Retinal pigment epithelial cell (primary cell): ENCODE results near the gene RPGR.

Experiments
- DNase-seq: peaks from one replicate; pipeline ENCODE4 v3.0.0-alpha.2; 2010; ENCODE audit warnings: low read depth
- H3K4me3 ChIP-seq: 2 replicates; pipeline ENCODE4 v1.5.1; 2011; ENCODE audit warnings: mild to moderate bottlenecking, low read length, control low read depth, moderate library complexity
- TF ChIP-seq, protein P1 (sequence below): conservative IDR thresholded peaks from 2 replicates; pipeline ENCODE4 v1.5.1; 2011; ENCODE audit warnings: low read depth, low read length, control low read depth, inconsistent platforms

Gene RPGR

DNA sequence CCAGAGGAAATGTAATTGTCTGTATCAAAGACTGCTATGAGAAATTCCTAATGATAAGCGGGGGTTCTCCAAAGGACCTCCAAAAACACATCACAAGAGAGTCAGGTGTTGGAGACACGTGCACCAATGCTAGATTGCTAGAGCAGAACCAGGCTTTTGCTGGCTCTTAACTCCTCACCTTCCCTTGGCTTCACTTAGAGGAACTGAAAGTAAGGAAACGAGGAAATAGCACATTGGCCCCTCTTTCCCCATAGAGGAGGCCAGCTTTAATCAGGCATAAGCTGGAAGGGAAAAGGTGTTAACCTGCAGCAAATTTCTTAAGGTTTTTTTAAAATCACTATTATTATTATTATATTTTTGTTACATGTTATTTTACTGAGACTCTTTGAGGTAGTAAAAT lies 38.6 kb upstream of the RPGR start:
- TF ChIP-seq, protein P1, sequence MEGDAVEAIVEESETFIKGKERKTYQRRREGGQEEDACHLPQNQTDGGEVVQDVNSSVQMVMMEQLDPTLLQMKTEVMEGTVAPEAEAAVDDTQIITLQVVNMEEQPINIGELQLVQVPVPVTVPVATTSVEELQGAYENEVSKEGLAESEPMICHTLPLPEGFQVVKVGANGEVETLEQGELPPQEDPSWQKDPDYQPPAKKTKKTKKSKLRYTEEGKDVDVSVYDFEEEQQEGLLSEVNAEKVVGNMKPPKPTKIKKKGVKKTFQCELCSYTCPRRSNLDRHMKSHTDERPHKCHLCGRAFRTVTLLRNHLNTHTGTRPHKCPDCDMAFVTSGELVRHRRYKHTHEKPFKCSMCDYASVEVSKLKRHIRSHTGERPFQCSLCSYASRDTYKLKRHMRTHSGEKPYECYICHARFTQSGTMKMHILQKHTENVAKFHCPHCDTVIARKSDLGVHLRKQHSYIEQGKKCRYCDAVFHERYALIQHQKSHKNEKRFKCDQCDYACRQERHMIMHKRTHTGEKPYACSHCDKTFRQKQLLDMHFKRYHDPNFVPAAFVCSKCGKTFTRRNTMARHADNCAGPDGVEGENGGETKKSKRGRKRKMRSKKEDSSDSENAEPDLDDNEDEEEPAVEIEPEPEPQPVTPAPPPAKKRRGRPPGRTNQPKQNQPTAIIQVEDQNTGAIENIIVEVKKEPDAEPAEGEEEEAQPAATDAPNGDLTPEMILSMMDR: no peak
- H3K4me3 ChIP-seq: no peak overlapping the region
- DNase-seq: no peak

DNA sequence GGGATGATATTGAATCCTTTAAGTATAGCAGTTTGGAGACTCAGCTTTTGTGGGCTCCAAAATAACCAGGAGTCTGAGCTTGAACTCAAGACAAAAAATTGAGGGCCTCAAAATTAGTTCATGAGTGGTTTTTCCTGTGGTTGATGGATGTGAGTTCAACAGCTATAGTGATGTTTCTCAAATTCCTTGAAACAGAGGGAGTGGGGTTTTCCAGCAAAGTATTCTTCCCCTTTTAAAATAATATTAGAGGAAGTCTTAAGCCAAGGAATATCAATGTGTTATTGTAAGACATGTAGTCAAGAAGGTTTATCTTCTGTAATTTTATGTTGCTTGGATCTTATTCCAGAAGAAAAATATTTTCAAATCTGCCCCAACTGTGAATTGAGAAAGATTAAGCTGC lies 35.7 kb upstream of the RPGR start:
- TF ChIP-seq, protein P1: no peak
- DNase-seq: no peak
- no peak overlapping the region for H3K4me3 ChIP-seq

DNA sequence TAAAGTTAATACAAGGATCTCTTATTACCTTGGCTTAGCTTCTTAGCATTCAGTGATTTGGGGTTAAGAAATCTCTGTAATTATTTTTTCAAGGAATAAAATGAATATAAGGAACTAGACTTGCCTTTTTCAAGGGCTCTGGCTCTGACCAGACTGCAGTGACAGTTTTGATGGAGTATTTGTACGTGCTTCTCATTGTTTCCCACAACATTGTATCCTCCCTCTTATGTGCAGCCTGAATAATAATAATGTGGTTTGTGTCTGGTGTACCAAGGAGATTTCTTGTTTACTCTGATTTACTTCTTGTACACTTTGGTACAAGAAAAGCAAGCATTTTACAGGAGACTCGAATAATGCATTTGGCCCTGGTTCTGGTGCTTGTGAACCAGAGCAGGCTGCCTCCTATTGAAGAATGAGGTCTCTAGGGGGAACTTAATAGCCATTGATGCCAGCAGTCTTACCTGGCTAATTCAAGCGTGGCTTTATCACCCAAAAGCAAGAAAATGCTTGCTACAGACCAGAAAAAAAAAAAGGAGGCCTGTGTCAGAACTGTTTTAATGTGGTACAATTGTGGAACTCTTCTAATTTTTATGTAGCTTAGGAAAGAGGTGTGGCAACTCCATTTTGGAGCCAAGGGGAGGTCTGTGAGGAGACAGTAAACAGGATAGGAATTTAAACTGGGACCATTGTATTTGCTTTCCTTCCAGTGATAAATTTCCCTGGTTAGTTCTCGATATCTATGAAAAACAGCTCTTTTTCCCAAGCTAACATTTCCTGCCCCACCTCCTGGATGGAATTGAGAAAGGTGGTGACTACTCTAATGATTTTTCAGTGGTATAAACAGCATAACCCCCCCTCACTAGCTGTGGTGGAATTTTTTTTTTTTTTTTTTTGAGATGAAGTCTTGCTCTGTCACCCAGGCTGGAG lies 30.7 kb upstream of the RPGR start:
- TF ChIP-seq, protein P1: no peak
- no peak overlapping the region for H3K4me3 ChIP-seq
- DNase-seq: no peak

DNA sequence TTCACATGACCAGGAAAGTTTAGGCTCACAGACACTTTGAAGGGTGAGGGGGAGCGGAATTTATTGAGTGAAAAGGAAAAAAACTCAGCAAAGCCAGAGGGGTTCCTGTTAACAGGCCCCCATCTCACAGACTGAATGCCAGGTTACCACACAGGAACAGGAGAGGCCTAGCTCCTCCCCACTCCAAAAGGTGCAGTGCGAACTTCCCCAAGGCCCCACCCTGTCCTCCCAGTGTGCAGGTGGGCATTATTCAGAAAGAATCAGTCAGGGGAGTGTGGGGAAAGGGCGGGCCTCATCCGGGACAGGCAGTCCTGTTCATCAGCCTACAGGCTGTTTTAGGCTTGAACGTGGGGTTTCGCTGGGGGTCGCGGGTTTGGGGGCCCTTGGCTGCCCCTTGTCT lies 29.1 kb upstream of the RPGR start:
- DNase-seq: no peak
- H3K4me3 ChIP-seq: no peak overlapping the region
- TF ChIP-seq, protein P1: no peak

DNA sequence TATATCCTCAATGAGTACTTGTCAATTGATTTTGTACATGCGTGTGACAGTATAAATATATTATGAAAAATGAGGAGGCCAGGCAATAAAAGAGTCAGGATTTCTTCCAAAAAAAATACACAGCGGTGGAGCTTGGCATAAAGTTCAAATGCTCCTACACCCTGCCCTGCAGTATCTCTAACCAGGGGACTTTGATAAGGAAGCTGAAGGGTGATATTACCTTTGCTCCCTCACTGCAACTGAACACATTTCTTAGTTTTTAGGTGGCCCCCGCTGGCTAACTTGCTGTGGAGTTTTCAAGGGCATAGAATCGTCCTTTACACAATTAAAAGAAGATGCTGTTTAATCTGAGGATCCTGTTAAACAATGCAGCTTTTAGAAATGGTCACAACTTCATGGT lies 25.1 kb upstream of the RPGR start, which contains the start of gene OTC:
Gene OTC (plus strand): TSS at position 243 of the 400 bp plus-strand sequence. CDS start 93 bp downstream, at position 336.
- TF ChIP-seq, protein P1: no peak

DNA sequence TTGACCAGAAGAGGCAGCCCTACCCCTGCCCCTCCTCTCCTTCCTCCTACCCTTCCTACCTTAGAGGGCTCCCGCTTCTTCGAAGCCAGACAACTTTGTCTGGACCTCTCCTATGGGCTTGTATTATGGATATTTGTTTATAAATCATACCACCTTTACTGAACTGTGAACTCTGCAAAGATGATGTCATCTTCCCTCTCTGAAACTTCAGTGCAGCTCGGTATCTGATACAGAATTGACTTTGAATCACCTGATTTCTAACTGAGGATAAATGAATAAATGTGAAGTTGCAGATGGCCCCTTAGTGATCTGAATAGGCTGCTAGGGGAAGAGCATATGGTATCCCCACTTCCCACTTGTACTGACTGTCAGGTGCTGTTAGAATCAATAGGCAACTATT lies 24.0 kb upstream of the RPGR start:
- H3K4me3 ChIP-seq: no peak overlapping the region
- TF ChIP-seq, protein P1: no peak

More for the DNA sequence above, 25.1 kb upstream of the RPGR start, which contains the start of gene OTC:
- no peak within 1 kb of the TSS for H3K4me3 ChIP-seq
- no peak for DNase-seq

DNA sequence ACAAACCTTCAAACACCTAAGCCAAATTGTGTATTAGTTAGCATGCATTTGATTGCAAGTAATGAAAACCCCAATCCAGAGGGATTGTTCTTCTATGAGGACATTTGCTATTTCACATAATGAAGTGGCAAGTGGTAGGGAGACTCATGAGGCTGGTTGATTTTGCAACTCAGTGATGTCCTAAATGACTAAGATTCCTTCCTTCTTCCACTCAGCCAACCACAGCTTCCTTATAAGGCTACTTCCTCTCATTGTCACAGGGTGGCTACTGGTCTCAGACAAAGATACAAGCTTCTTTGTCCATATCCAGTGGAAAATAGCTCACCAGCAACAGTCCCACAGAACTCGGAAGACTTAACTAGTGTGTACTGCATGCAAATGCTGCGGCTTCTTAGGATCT lies 19.8 kb upstream of the RPGR start:
- TF ChIP-seq, protein P1: no peak
- DNase-seq: no peak
- no peak overlapping the region for H3K4me3 ChIP-seq

More for the DNA sequence above, 24.0 kb upstream of the RPGR start:
- DNase-seq: no peak
